Heart left ventricle (tissue), 16 donors: ENCODE results near the gene NDST1. TPM values are rescaled to one million over a fixed set of nuclear protein-coding genes. Genes with fewer than 3 reads are reported as not detected.

Source experiments
- ATAC-seq, 4 donors: fragments of 200-7000 bp; cut with Tn5 transposase; one replicate each; pipeline ENCODE4 v1.9.1; 2020 to 2022; ENCODE audit warnings: moderate library complexity in 4 of 4, mild to moderate bottlenecking in 3 of 4, moderate number of reproducible peaks in 1 of 4
- DNase-seq, 5 donors: peaks; one replicate each; pipeline ENCODE4 v3.0.0-alpha.2; 2020
- H3K27ac ChIP-seq, 12 donors: fragments of 200-600 bp; sonication (generic) in 4 of 12; one replicate each; pipeline versions ENCODE4 v1.5.0 to v1.8.0; 2016 to 2022; ENCODE audit warnings: mild to moderate bottlenecking in 2 of 12
- H3K27me3 ChIP-seq, 9 donors: fragments of 200-600 bp; sonication (generic) in 2 of 9; one replicate each; pipeline versions ENCODE4 v1.5.1 to v1.8.0; 2016 to 2022; ENCODE audit warnings: mild to moderate bottlenecking in 3 of 9
- H3K36me3 ChIP-seq, 9 donors: fragments of 200-600 bp; sonication (generic) in 2 of 9; one replicate each; pipeline versions ENCODE4 v1.5.0 to v1.8.0; 2018 to 2022; ENCODE audit warnings: mild to moderate bottlenecking in 2 of 9
- H3K4me1 ChIP-seq, 12 donors: fragments of 200-600 bp; sonication (generic) in 4 of 12; one replicate each; pipeline versions ENCODE4 v1.5.0 to v1.8.0; 2016 to 2022; ENCODE audit warnings: mild to moderate bottlenecking in 3 of 12
- H3K4me3 ChIP-seq, 12 donors: fragments of 200-600 bp; sonication (generic) in 4 of 12; one replicate each; pipeline versions ENCODE4 v1.5.0 to v1.8.0; 2017 to 2022; ENCODE audit warnings: mild to moderate bottlenecking in 9 of 12, moderate library complexity in 4 of 12
- H3K9me3 ChIP-seq, 12 donors: fragments of 200-600 bp; sonication (generic) in 4 of 12; one replicate each; pipeline versions ENCODE4 v1.5.0 to v1.8.0; 2016 to 2022; ENCODE audit warnings: mild to moderate bottlenecking in 1 of 12
- POLR2A ChIP-seq, 2 donors: fragments of 450-650 bp; IDR thresholded peaks; one replicate each; pipeline ENCODE4 v1.6.1; 2017; ENCODE audit warnings: antibody characterized with exemption in 2 of 2, mild to moderate bottlenecking in 2 of 2, moderate library complexity in 2 of 2
- WGBS, 4 donors: extraction: QIAGEN DNeasy Blood & Tissue Kit in 2 of 4; methylation state at CpG; one replicate each; pipeline versions ENCODE4 v1.1.5 to v1.1.7; 2013 to 2018; 5-methylcytosine and 5-hydroxymethylcytosine counted together
- intact Hi-C, 10 donors: fragments of 100-400 bp; cut with DNase I; formaldehyde crosslinking; loops; one replicate each; pipeline versions ENCODE4 v1.11.1 to v1.14.2; 2022
- polyA plus RNA-seq, 2 donors: library from polyadenylated mRNA; stranded (reverse); fragments of 200-250 nt; gene quantifications; one replicate each; pipeline ENCODE4 v1.2.3, GENCODE V29; 2013
- total RNA-seq, 9 donors: library from RNA; depleted of rRNA in 2 of 9; stranded (reverse); fragments of >200 nt in 2 of 9; fragmentation: NEBNext Ultra II Directional in 3 of 9; extraction: Animal tissue kit (Norgen Biotek cat#: 25700) in 3 of 9; gene quantifications; one replicate each; pipeline versions ENCODE4 v1.1.0 to v1.2.4, GENCODE V29; 2016 to 2023
- TF ChIP-seq, protein P1 (sequence below), 12 donors: fragments of 200-600 bp; sonication (generic) in 4 of 12; IDR thresholded peaks; one replicate each; pipeline versions ENCODE4 v1.5.0 to v1.8.0; 2018 to 2022; ENCODE audit warnings: antibody characterized with exemption in 12 of 12, mild to moderate bottlenecking in 5 of 12
- donor health status: ischemic (EF 13 %, LVEDD 7.1; RV severe dilation, severe dysfunction).
- donor health status: healthy with polysubstance abuse.
- donor health status: DM: no; HTN: yes; CAD: no.
- donor health status: DM: no; HTN: no; CAD: no.
- donor health status: ischemic (EF 25% LVEDD 6.9; RV normal size, moderate dysfunction).
- donor health status: ischemic (EF 25% LVEDD 5.7; RV mildly dilated, moderate dysfunction).
- donor health status: healthy.
- donor health status: DM: yes; HTN: yes; CAD: no.
- donor health status: ischemic (EF 35%, LVEDD 5.7; RV mildly dilated, moderate dysfunction).
- donor health status: nonischemic (EF 11% LVEDD 7.7; RV severe dilation, severe dysfunction).
- donor health status: DM: yes; HTN: yes; CAD: no.
- donor health status: PGD.
- donor health status: ischemic (EF 29% LVEDD 5.4; RV normal size, mild dysfunction).
- donor health status: nonischemic (EF 23%, LVEDD 6.1; RV moderate dilation, normal function).

NDST1 gene
- total and polyA plus RNA-seq, 11 donors: 32.1 to 156 (median 68.5) TPM

DNA sequence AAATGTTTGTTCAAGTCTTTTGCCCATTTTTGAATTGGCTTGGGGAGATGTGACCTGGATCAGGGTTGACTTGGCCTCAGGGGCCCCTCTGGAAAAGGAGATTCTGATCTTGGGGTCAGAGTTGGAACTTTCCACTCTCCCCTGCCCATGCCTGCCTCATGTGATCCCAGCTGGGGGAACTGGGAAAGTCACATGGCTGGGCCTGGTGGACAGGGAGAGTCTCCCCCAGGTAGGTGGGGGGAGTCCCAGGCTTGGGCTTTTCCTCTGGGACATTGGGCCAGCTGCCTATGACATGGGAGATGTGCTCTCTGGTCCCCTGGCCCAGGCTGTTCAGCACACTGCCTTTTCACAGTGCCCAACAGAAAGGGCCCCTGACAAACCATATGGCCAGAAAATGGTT lies 60.7 kb downstream of the NDST1 start:
- Histone ChIP-seq H3K9me3 (no peaks in the 10 kb centered on the region), H3K4me1 (peaks cover 0 to 15% (median 0%) of the 10 kb centered on the region in 12 donors), H3K36me3 (no peaks in the 10 kb centered on the region), H3K27me3 (no peaks in the 10 kb centered on the region), H3K4me3 (no peak overlapping the region), H3K27ac (no peak overlapping the region)
- ATAC-seq: no peak
- no peak for TF ChIP-seq POLR2A (IDR thresholded peaks at IDR 0.05)
- peak in 1 of 5 donors; percentile 16 for DNase-seq
- intact Hi-C loops: no loop called here

GRCh38 chr5:150570333-150570732 lies 62.4 kb downstream of the NDST1 start:
- ATAC-seq: no peak

GRCh38 chr5:150571836-150572235 lies 63.9 kb downstream of the NDST1 start:
- intact Hi-C loops: no loop called here
- Histone ChIP-seq H3K9me3 (no peaks in the 10 kb centered on the region), H3K4me3 (no peak overlapping the region), H3K4me1 (peaks cover 0 to 13% (median 0%) of the 10 kb centered on the region in 12 donors), H3K27ac (no peak overlapping the region), H3K27me3 (no peaks in the 10 kb centered on the region), H3K36me3 (no peaks in the 10 kb centered on the region)
- DNase-seq: no peak
- ATAC-seq: no peak
- no peak for TF ChIP-seq POLR2A (IDR thresholded peaks at IDR 0.05)
- TF ChIP-seq, protein P1, sequence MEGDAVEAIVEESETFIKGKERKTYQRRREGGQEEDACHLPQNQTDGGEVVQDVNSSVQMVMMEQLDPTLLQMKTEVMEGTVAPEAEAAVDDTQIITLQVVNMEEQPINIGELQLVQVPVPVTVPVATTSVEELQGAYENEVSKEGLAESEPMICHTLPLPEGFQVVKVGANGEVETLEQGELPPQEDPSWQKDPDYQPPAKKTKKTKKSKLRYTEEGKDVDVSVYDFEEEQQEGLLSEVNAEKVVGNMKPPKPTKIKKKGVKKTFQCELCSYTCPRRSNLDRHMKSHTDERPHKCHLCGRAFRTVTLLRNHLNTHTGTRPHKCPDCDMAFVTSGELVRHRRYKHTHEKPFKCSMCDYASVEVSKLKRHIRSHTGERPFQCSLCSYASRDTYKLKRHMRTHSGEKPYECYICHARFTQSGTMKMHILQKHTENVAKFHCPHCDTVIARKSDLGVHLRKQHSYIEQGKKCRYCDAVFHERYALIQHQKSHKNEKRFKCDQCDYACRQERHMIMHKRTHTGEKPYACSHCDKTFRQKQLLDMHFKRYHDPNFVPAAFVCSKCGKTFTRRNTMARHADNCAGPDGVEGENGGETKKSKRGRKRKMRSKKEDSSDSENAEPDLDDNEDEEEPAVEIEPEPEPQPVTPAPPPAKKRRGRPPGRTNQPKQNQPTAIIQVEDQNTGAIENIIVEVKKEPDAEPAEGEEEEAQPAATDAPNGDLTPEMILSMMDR (IDR thresholded peaks at IDR 0.05): no peak

More at GRCh38 chr5:150570333-150570732, 62.4 kb downstream of the NDST1 start:
- Histone ChIP-seq H3K27me3 (no peaks in the 10 kb centered on the region), H3K27ac (no peak overlapping the region), H3K36me3 (no peaks in the 10 kb centered on the region), H3K4me1 (peaks cover 0 to 15% (median 0%) of the 10 kb centered on the region in 12 donors), H3K4me3 (no peak overlapping the region), H3K9me3 (no peaks in the 10 kb centered on the region)
- intact Hi-C loops: no loop called here
- WGBS, 4 donors: 86 to 88% (median 87%) methylated on average over 4 to 7 of the region's 7 CpGs
- TF ChIP-seq, protein P1 (IDR thresholded peaks at IDR 0.05): no peak
- no peak for TF ChIP-seq POLR2A (IDR thresholded peaks at IDR 0.05)
- DNase-seq: peak in 1 of 5 donors; percentile 20

GRCh38 chr5:150573216-150573615 lies 65.3 kb downstream of the NDST1 start:
- 94 to 98% (median 97%) methylated on average over 5 of the region's 5 CpGs for whole genome bisulfite sequencing, 4 donors
- intact Hi-C loops: no loop called here
- H3K4me1 ChIP-seq: peaks cover 0 to 5% (median 0%) of the 10 kb centered on the region in 12 donors
- H3K27me3 ChIP-seq: no peaks in the 10 kb centered on the region
- no peaks in the 10 kb centered on the region for H3K36me3 ChIP-seq
- no peak for DNase-seq
- TF ChIP-seq POLR2A (IDR thresholded peaks at IDR 0.05): no peak
- TF ChIP-seq, protein P1 (IDR thresholded peaks at IDR 0.05): no peak
- H3K4me3 ChIP-seq: no peak overlapping the region
- no peak for ATAC-seq
- H3K9me3 ChIP-seq: no peaks in the 10 kb centered on the region
- H3K27ac ChIP-seq: no peak overlapping the region
